ENCODE results near the gene SLC16A14. TPM values are rescaled to one million over a fixed set of nuclear protein-coding genes. Genes with fewer than 3 reads are reported as not detected.
A peak's percentile ranks its signal among the peaks of the same experiment; 100 is the strongest.

Gene SLC16A14
- total RNA-seq, 1 donor from 2014 or later, result 1.8 TPM

DNA sequence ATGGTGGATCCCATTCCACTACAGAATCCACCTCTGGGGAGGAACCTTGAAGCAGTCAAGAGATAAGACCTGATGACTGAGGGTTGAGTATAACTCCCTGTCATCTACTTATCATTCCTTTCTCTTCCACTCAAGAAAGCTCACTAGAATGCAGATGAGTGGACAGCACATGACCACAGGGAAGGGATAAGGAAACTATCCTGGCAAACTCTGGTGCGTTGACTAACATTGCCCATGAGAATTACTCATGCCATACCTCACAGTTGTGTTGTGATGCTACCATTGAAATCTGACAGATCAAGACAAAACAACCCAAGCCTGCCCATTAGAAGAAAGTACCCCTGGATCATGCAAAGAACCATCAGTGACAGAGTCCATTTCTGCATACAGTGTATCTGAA is 26.5 kb downstream of the SLC16A14 start:
- DNase-seq (ENCODE audit: low read depth), result no peak

DNA sequence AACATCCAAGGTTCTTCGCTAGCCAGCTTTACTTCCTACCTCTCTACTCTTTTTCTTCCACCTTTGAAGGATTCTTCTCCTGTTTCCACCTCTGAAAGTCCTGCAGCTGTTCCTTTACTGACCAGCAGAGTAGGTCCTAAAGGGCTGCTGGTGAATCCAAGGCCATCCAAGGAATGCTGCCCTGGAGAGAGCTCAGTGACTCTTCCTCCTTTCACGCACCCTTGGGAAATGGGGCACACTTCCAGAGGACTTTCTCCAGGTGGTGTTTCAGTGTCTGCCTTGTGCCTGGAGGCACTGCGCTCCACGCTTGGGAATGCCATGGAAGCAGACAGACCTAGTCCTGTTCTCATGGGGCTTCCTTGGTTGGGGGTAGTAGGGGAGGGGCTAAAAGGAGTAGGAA is 45.4 kb downstream of the SLC16A14 start:
- DNase-seq (ENCODE audit: low read depth), result no peak

DNA sequence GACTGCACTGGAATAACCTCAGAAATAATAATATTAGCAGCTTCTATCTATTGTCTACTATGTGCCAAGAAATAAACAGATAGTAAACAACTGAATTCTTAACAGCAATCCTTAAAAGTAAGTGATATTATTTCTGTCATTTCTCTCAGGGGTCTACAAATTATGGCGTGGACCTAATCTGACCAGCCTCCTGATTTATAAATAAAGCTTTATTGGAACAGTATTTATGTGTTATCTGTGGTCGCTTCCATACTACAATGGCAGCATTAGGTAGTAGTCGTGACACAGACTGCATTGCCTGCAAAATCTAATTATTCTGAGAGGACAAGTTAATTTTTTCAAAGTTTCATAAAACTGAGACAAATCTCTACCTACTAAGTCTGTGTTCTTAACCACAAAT is 49.0 kb downstream of the SLC16A14 start:
- DNase-seq (ENCODE audit: low read depth), result no peak

DNA sequence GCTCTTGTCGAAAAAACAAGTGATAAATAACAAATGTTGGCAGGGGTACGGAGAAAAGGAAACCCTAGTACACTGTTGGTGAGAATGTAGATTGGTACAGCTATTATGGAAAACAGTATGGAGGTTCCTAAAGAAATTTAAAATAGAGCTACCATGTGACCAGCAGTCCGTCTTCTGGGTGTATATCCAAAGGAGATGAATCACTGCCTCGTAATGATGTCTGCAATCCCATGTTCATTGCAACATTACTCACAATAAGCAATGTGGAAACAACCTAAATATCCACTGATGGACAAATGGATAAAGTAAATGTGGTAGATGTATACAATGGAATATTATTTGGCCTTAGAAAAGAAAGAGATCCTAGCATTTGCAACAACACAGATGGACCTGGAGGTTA is 50.6 kb downstream of the SLC16A14 start:
- DNase-seq (ENCODE audit: low read depth), result no peak

DNA sequence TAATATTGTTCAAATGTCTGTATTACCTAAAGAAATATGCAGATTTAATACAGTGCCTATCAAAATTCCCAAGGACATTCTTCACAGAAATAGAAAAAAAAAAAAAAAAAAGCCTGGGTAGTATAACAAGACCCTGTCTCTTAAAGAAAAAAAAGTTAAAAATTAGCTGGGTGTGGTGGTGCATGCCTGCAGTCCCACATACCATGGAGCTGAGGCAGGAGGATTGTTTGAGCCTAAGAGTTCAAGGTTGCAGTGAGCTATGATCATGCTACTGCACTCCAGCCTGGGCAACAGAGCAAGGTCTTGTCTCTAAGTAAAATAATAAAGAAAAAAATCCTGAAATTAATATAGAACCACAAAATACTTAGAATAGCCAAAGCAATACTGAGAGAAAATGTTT is 51.9 kb downstream of the SLC16A14 start:
- peak; percentile 31 for DNase-seq (ENCODE audit: low read depth)

DNA sequence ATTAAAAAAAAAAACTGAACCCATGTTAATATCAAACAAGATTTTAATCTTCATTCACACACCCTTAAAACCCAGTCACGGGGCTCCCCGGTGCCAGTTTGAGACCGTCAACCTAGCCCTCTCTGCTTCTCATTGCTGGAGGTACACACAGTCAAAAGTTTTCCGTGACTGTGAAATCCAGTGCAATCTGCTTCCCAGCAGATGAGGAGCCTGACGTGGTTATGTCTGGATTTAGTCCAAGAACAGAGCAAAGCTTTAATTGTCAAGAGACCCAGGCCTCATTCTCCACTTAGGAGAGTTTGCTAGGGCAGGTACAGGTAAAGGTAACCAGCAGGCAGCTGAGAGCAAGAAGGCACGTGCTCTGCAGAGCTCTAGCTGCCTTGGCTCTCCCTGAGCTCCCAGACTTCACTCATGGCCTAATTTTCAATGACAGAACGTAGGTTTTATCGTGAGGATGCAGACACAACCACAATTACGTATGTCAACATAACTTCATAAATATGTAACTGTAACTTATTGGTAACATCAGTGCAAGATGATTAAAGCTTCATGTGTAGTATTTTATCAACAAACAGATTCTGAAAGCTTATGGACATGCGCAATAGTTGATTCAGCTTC is 56.3 kb downstream of the SLC16A14 start:
- DNase-seq (ENCODE audit: low read depth), result no peak

DNA sequence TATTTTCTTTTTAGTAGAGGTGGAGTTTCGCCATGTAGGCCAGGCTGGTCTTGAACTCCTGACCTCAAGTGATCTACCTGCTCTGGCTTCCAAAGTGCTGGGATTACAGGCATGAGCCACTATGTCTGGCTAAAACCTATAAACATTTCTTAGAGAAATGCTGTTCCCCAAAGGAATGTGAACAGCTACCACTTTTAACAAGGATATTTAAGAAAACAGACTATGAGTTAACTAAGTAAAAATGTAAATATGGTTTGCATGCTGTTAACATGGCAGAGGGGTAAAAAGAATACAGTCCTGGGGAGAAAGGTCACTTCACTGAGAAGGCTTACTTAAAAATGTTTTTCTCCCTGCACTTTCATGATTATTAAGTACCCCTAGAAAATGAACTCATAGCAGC is 57.1 kb downstream of the SLC16A14 start:
- DNase-seq (ENCODE audit: low read depth), result no peak

DNA sequence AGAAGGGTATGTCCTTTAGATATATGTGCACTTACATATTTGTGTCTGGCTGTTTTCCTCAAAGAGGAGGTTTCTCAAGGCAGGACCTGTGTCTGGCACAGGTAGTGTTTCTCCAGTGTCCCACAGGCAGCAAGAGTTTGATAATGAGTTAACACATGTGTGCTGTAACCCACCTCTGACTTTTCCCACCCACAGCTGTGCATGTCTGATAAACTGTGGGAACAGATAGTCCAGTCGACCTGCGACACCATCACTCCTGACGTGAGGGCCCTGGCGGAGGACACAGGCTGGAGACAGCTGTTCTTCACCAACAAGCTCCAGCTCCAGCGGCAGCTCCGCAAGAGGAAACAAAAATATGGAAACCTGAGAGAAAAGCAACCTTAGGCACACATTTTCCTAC is 58.2 kb downstream of the SLC16A14 start:
- DNase-seq (ENCODE audit: low read depth), result no peak

DNA sequence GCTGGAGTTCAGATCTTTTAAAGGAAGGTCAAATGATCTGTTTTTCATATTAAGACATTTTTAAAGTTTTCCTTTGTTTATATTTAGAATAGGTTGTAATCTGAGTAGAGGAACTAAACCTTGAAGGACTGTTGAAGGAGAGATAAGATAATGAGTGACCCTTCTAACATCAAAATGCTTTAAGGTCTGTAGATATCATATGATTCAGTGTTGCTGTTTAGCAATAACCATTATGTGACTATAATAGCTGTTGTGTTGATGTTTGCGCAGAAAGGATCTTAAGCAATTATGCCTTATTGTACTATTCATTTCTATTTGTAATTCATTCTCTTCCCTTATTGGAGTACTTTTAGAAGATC is 60.0 kb downstream of the SLC16A14 start:
- no peak for DNase-seq (ENCODE audit: low read depth)

DNA sequence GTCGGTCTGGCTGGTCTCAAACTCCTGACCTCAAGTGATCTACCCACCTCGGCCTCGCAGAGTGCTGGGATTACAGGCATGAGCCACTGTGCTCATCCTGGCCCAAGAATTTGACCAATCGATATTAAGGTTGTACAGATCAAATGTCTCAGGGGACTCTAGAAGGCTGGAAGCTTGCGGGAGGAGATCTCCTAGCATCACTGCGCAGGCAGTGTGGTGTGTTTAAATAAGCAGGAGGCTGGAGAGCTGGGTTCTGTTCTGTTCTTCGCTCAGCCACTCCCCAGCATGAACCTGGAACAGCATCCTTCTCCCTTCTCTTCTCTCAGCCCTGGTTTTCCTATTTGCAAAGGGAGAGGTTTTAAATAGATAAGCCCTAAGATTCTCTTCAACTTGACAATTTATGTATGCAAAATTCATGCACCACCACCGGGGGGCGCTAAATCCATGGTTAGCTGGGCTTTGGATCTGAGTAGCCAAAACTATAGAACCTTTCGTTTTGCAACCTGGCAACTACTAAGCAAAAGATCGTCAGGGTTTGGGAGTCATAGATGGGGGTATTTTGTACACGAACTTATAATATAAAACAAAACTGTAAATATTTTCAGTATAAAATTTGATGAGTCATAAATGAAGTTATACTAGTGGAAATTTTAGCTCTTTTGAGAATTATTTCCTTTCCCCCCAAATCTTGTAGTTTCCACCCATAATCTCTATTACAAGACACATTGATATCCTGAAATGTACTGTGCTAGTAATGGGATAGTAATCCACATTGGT is 60.6 kb downstream of the SLC16A14 start:
- peak; percentile 59 for DNase-seq (ENCODE audit: low read depth)

DNA sequence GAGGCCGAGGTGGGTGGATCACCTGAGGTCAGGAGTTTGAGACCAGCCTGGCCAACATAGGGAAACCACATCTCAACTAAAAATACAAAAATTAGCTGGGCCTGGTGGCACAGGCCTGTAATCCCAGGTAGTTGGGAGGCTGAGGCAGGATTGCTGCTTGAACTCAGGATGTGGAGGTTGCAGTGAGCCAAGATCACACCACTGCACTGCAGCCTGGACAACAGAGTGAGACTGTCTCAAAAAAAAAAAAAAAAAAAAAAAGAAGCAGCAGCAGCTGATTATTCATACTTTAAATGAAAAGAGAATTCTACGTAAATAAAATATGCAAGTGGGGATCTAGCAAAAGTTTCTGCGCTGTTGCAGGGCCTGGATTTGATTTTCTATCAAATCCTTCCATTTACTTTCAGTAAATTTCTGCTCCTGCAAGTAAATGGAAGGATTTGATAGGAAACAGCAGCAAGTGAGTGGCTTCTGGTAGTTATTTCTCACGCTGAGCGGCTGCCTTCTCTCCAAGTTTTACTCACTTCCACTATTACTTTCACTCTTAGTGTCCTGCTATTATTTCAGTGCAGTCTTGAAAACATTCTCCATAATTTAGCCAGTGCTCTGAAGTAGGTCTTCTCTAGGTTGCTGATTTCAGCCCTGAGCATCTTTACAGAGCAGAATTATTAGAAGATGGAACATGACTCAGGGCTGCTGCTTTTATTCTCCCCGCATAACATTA is 68.4 kb downstream of the SLC16A14 start:
- no peak for DNase-seq (ENCODE audit: low read depth)

DNA sequence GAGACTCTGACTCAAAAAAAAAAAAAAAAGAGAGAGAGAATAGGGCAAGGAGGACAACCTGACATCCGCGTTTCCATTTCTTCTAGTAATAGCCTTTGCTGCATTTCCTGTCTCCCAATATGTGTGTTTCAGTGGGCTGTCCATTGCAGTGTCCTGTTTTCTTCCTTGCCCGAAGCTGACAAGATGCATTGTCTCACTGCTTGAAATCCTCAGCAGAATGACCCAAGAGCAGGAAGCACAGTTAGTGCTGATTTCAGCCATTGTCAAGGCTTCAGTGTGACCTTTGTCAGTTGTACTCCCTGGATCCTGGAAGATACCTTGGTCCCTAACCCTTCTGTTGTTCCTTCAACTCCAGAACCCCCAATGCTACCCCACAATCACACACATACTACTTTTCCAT is 71.2 kb downstream of the SLC16A14 start:
- no peak for DNase-seq (ENCODE audit: low read depth)

DNA sequence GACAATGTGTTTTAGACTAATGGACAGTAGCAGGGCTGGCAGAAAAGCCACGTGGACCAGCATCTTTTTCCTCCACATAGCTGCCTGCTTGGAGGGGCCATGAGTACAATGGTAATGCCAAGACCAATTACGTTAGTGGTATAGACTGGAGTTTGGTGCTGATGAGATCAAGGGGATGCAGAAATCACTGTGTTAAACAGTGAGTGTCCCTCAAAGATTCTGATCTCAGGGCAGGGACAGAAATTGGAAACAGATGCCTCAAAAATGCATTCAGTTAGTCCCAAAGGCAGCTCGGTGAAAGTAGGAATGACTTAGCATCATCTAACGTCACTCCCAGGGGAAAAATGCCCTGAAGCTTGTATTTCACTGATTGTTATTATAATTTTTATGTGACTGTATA is 72.4 kb downstream of the SLC16A14 start:
- no peak for DNase-seq (ENCODE audit: low read depth)

DNA sequence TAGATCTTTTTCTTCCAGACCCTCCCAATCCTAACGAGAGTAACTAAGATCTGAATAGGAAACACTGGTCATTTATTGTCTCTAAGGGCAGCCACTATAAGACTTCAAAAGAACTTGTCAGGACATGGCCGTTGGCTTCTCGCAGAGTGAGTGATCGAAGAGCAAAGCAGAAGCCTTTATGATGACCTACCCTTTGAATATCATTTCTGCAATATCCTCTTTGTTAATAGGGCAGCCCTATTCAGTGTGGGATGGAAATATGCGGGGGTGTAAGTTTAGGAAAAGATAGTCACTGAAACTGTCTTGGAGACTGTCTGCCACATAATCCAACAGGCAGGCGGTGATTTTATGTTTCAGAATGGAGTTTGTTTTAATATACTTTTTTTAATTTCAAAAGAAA is 75.5 kb downstream of the SLC16A14 start:
- no peak for DNase-seq (ENCODE audit: low read depth)

Other genes starting within 250 kb of the SLC16A14 start
- 215 and 346 TPM in 2 replicates for gene TRIP12, start 146.9 kb downstream of the SLC16A14 start, total RNA-seq
- 4.2 and 8.0 TPM in 2 replicates for gene FBXO36, start 146.4 kb downstream of the SLC16A14 start, total RNA-seq
- 3.6 and 19.4 TPM in 2 replicates for gene SP110, start 151.1 kb upstream of the SLC16A14 start, total RNA-seq
- 4.3 and 5.3 TPM in 2 replicates for gene SP140, start 156.8 kb upstream of the SLC16A14 start, total RNA-seq

Data from renal cortical epithelial cell (primary cell).